Naive thymus-derived CD4-positive, alpha-beta T cell (primary cell): ENCODE data around the gene HEPHL1. TPM values are rescaled to one million over a fixed set of nuclear protein-coding genes. Genes with fewer than 3 reads are reported as not detected.

Experiments used
- ATAC-seq: fragments of 150-1000 bp; cut with Tn5 transposase; 2 replicates; pipeline ENCODE4 v1.10.0; 2021; ENCODE audit warnings: mild to moderate bottlenecking, moderate library complexity
- CTCF ChIA-PET: fragments of 350-600 bp; sonication (Branson Sonifier 250); formaldehyde crosslinking; loops from one replicate; lab custom pipeline; 2021; ENCODE audit warnings: antibody characterized with exemption; lab: Charles Lee
- POLR2A ChIA-PET: fragments of 350-600 bp; sonication (Branson Sonifier 250); formaldehyde crosslinking; loops from one replicate; lab custom pipeline; 2021; ENCODE audit warnings: antibody characterized with exemption, inconsistent platforms; lab: Charles Lee
- DNase-seq, 9 donors: peaks; one replicate each; pipeline versions ENCODE4 v3.0.0 to v3.0.0-alpha.2; 2020 to 2022; ENCODE audit warnings: mixed read lengths in 1 of 9
- H3K27ac ChIP-seq: one replicate; pipeline ENCODE4 v1.7.0; 2013; ENCODE audit warnings: mild to moderate bottlenecking, low read depth, low read length, moderate library complexity
- H3K27me3 ChIP-seq, 2 donors: one replicate each; pipeline ENCODE4 v1.7.0; 2013; ENCODE audit warnings: low read length in 2 of 2, mild to moderate bottlenecking in 2 of 2, moderate library complexity in 2 of 2; ENCODE audit not compliant: control insufficient read depth in 2 of 2, insufficient read depth in 2 of 2
- H3K36me3 ChIP-seq, 3 experiments: 1 replicate in 2 of 3; 2 replicates in 1 of 3; pipeline ENCODE4 v1.7.0; 2013; ENCODE audit warnings: low read length in 3 of 3, mild to moderate bottlenecking in 3 of 3, moderate library complexity in 1 of 3; ENCODE audit not compliant: insufficient read depth in 3 of 3, control insufficient read depth in 2 of 3
- H3K4me1 ChIP-seq, 2 donors: one replicate each; pipeline ENCODE4 v1.7.0; 2013; ENCODE audit warnings: low read length in 2 of 2, mild to moderate bottlenecking in 2 of 2, moderate library complexity in 1 of 2; ENCODE audit not compliant: control insufficient read depth in 2 of 2, insufficient read depth in 2 of 2
- H3K4me3 ChIP-seq: 2 replicates; pipeline ENCODE4 v1.7.0; 2013; ENCODE audit warnings: mild to moderate bottlenecking, low read length
- H3K9me3 ChIP-seq, 3 experiments: 1 replicate in 2 of 3; 2 replicates in 1 of 3; pipeline ENCODE4 v1.7.0; 2013; ENCODE audit warnings: low read length in 3 of 3; ENCODE audit not compliant: control insufficient read depth in 2 of 3
- H3K27ac Mint-ChIP-seq, 9 donors: one replicate each; pipeline ENCODE4 v1.8.0; 2020 to 2022; ENCODE audit warnings: mixed read lengths in 9 of 9, mild to moderate bottlenecking in 8 of 9, moderate library complexity in 5 of 9, inconsistent platforms in 2 of 9
- H3K27me3 Mint-ChIP-seq, 5 donors: one replicate each; pipeline ENCODE4 v1.8.0; 2021 to 2022; ENCODE audit warnings: mixed read lengths in 5 of 5, mild to moderate bottlenecking in 1 of 5
- H3K36me3 Mint-ChIP-seq, 5 donors: one replicate each; pipeline ENCODE4 v1.8.0; 2020 to 2022; ENCODE audit warnings: mixed read lengths in 5 of 5, mild to moderate bottlenecking in 3 of 5, inconsistent platforms in 1 of 5
- H3K4me1 Mint-ChIP-seq, 7 donors: one replicate each; pipeline ENCODE4 v1.8.0; 2020 to 2022; ENCODE audit warnings: mixed read lengths in 7 of 7, mild to moderate bottlenecking in 3 of 7, inconsistent platforms in 1 of 7
- H3K4me3 Mint-ChIP-seq, 10 donors: one replicate each; pipeline ENCODE4 v1.8.0; 2020 to 2022; ENCODE audit warnings: mild to moderate bottlenecking in 10 of 10, mixed read lengths in 10 of 10, moderate library complexity in 6 of 10, inconsistent platforms in 2 of 10
- H3K9me3 Mint-ChIP-seq, 11 donors: one replicate each; pipeline ENCODE4 v1.8.0; 2020 to 2022; ENCODE audit warnings: mixed read lengths in 11 of 11, mild to moderate bottlenecking in 4 of 11, inconsistent platforms in 1 of 11, moderate library complexity in 1 of 11
- intact Hi-C, 2 donors: fragments of 100-400 bp; cut with micrococcal nuclease; formaldehyde crosslinking; loops; one replicate each; pipeline ENCODE4 v1.15.1; 2023
- polyA plus RNA-seq, 2 donors: library from polyadenylated mRNA; unstranded; fragments of 300-500 nt; fragmentation: Illumina TruSeq; gene quantifications; one replicate each; pipeline ENCODE4 v1.2.3, GENCODE V29; 2021
- total RNA-seq, 6 experiments: library from RNA in 5 of 6; stranded (reverse) in 5 of 6; gene quantifications; 1 replicate in 5 of 6; 2 replicates in 1 of 6; pipeline ENCODE4 v1.2.3 and lab custom pipeline; 2021 to 2026

Gene HEPHL1
- total and polyA plus RNA-seq, 7 experiments from 2014 or later = not detected

GRCh38 chr11:94017446-94017845 is 3.7 kb upstream of the HEPHL1 start:
- H3K9me3 Mint-ChIP-seq = peaks cover 0 to 17% (median 5%) of the 10 kb centered on the region in 11 donors
- no peaks in the 10 kb centered on the region for H3K27me3 ChIP-seq
- peaks cover 0 to 8% (median 0%) of the 10 kb centered on the region in 5 donors for H3K36me3 Mint-ChIP-seq
- no peak overlapping the region for H3K4me3 ChIP-seq
- no peaks in the 10 kb centered on the region for H3K36me3 ChIP-seq
- intact Hi-C loops = no loop called here
- ATAC-seq = no peak
- no peaks in the 10 kb centered on the region for H3K9me3 ChIP-seq
- POLR2A ChIA-PET = no interaction called here
- CTCF ChIA-PET = no interaction called here
- no peak overlapping the region for H3K4me3 Mint-ChIP-seq
- no peak for DNase-seq
- no peak overlapping the region for H3K27ac Mint-ChIP-seq
- no peaks in the 10 kb centered on the region for H3K4me1 ChIP-seq
- no peaks in the 10 kb centered on the region for H3K4me1 Mint-ChIP-seq
- H3K27me3 Mint-ChIP-seq = peaks cover 0 to 16% (median 2%) of the 10 kb centered on the region in 5 donors
- no peak overlapping the region for H3K27ac ChIP-seq

- no peaks in the 10 kb centered on the region for H3K9me3 ChIP-seq
- no peak overlapping the region for H3K27ac ChIP-seq
- POLR2A ChIA-PET = interaction anchor here (0.5 kb wide), 1 partner anchor 12 kb away, joined by 3 read pairs; no protein-coding TSS in a partner anchor
- H3K4me1 ChIP-seq = no peaks in the 10 kb centered on the region
- DNase-seq (no peak), ATAC-seq (no peak)
- CTCF ChIA-PET = no interaction called here
- Mint-ChIP-seq H3K4me1 (no peaks in the 10 kb centered on the region), H3K4me3 (no peak overlapping the region), H3K9me3 (peaks cover 0 to 11% (median 3%) of the 10 kb centered on the region in 11 donors), H3K36me3 (peaks cover 0 to 4% (median 0%) of the 10 kb centered on the region in 5 donors), H3K27me3 (peaks cover 0 to 7% (median 0%) of the 10 kb centered on the region in 5 donors), H3K27ac (no peak overlapping the region)
- no peaks in the 10 kb centered on the region for H3K36me3 ChIP-seq
- intact Hi-C loops = no loop called here
- H3K4me3 ChIP-seq = no peak overlapping the region
- no peaks in the 10 kb centered on the region for H3K27me3 ChIP-seq
Measured at GRCh38 chr11:94018721-94019120, 2.4 kb upstream of the HEPHL1 start.

GRCh38 chr11:94023856-94024255 is 2.7 kb downstream of the HEPHL1 start:
- Mint-ChIP-seq H3K4me1 (no peaks in the 10 kb centered on the region), H3K4me3 (no peak overlapping the region), H3K27ac (no peak overlapping the region), H3K36me3 (no peaks in the 10 kb centered on the region), H3K9me3 (peaks cover 0 to 22% (median 7%) of the 10 kb centered on the region in 11 donors), H3K27me3 (peaks cover 0 to 38% (median 11%) of the 10 kb centered on the region in 5 donors)
- Histone ChIP-seq H3K27ac (no peak overlapping the region), H3K27me3 (no peaks in the 10 kb centered on the region), H3K4me1 (no peaks in the 10 kb centered on the region), H3K36me3 (no peaks in the 10 kb centered on the region), H3K9me3 (no peaks in the 10 kb centered on the region), H3K4me3 (no peak overlapping the region)
- DNase-seq (no peak), ATAC-seq (no peak)
- ChIA-PET CTCF (no interaction called here), POLR2A (no interaction called here)
- intact Hi-C loops = no loop called here

GRCh38 chr11:94024547-94024946 is 3.4 kb downstream of the HEPHL1 start:
- Histone ChIP-seq H3K9me3 (no peaks in the 10 kb centered on the region), H3K27ac (no peak overlapping the region), H3K27me3 (no peaks in the 10 kb centered on the region), H3K4me1 (no peaks in the 10 kb centered on the region), H3K36me3 (no peaks in the 10 kb centered on the region), H3K4me3 (no peak overlapping the region)
- H3K27ac Mint-ChIP-seq = no peak overlapping the region
- ChIA-PET CTCF (no interaction called here), POLR2A (no interaction called here)
- DNase-seq (no peak), ATAC-seq (no peak)
- H3K27me3 Mint-ChIP-seq = peaks cover 0 to 39% (median 11%) of the 10 kb centered on the region in 5 donors
- H3K36me3 Mint-ChIP-seq = no peaks in the 10 kb centered on the region
- no peaks in the 10 kb centered on the region for H3K4me1 Mint-ChIP-seq
- peaks cover 0 to 25% (median 7%) of the 10 kb centered on the region in 11 donors for H3K9me3 Mint-ChIP-seq
- intact Hi-C loops = no loop called here
- H3K4me3 Mint-ChIP-seq = no peak overlapping the region

GRCh38 chr11:94025690-94026394 is 4.7 kb downstream of the HEPHL1 start:
- no peaks in the 10 kb centered on the region for H3K4me1 Mint-ChIP-seq
- H3K27ac Mint-ChIP-seq = no peak overlapping the region
- ATAC-seq (no peak), DNase-seq (no peak)
- H3K9me3 ChIP-seq = no peaks in the 10 kb centered on the region
- peaks cover 0 to 25% (median 7%) of the 10 kb centered on the region in 11 donors for H3K9me3 Mint-ChIP-seq
- H3K4me3 Mint-ChIP-seq = no peak overlapping the region
- no peaks in the 10 kb centered on the region for H3K4me1 ChIP-seq
- POLR2A ChIA-PET = no interaction called here
- CTCF ChIA-PET = no interaction called here
- H3K4me3 ChIP-seq = no peak overlapping the region
- H3K36me3 ChIP-seq = no peaks in the 10 kb centered on the region
- H3K27ac ChIP-seq = no peak overlapping the region
- H3K27me3 ChIP-seq = no peaks in the 10 kb centered on the region
- H3K36me3 Mint-ChIP-seq = no peaks in the 10 kb centered on the region
- intact Hi-C loops = no loop called here
- H3K27me3 Mint-ChIP-seq = peaks cover 0 to 49% (median 13%) of the 10 kb centered on the region in 5 donors

GRCh38 chr11:94027210-94027609 is 6.1 kb downstream of the HEPHL1 start:
- DNase-seq (no peak), ATAC-seq (no peak)
- Histone ChIP-seq H3K36me3 (no peaks in the 10 kb centered on the region), H3K9me3 (no peaks in the 10 kb centered on the region), H3K4me1 (no peaks in the 10 kb centered on the region), H3K27me3 (no peaks in the 10 kb centered on the region), H3K4me3 (no peak overlapping the region), H3K27ac (no peak overlapping the region)
- Mint-ChIP-seq H3K4me1 (no peaks in the 10 kb centered on the region), H3K27me3 (peaks cover 0 to 42% (median 16%) of the 10 kb centered on the region in 5 donors), H3K36me3 (no peaks in the 10 kb centered on the region), H3K27ac (no peak overlapping the region), H3K9me3 (peaks cover 0 to 25% (median 7%) of the 10 kb centered on the region in 11 donors), H3K4me3 (no peak overlapping the region)
- intact Hi-C loops = no loop called here
- CTCF ChIA-PET = no interaction called here
- POLR2A ChIA-PET = no interaction called here

GRCh38 chr11:94028436-94028835 is 7.3 kb downstream of the HEPHL1 start:
- no peak overlapping the region for H3K4me3 Mint-ChIP-seq
- Histone ChIP-seq H3K4me3 (no peak overlapping the region), H3K9me3 (no peaks in the 10 kb centered on the region), H3K27me3 (no peaks in the 10 kb centered on the region), H3K27ac (no peak overlapping the region), H3K36me3 (no peaks in the 10 kb centered on the region), H3K4me1 (no peaks in the 10 kb centered on the region)
- no peak overlapping the region for H3K27ac Mint-ChIP-seq
- intact Hi-C loops = no loop called here
- H3K4me1 Mint-ChIP-seq = no peaks in the 10 kb centered on the region
- POLR2A ChIA-PET = no interaction called here
- H3K27me3 Mint-ChIP-seq = peaks cover 0 to 42% (median 16%) of the 10 kb centered on the region in 5 donors
- no peaks in the 10 kb centered on the region for H3K36me3 Mint-ChIP-seq
- ATAC-seq = no peak
- H3K9me3 Mint-ChIP-seq = peaks cover 0 to 25% (median 7%) of the 10 kb centered on the region in 11 donors
- no peak for DNase-seq
- CTCF ChIA-PET = no interaction called here
